K562 (cell line): ENCODE results near the gene KCTD16. TPM values are rescaled to one million over a fixed set of nuclear protein-coding genes. Genes with fewer than 3 reads are reported as not detected.

Experiments used
- ATAC-seq: fragments of 200-7000 bp; cut with Tn5 transposase; 3 replicates; pipeline ENCODE4 v1.9.1; 2020; ENCODE audit warnings: moderate library complexity
- BruUV-seq: library from RNA; stranded (reverse); fragments of 400-500 nt; replicated peaks from 2 replicates; lab custom pipeline; 2021; lab: Mats Ljungman, UMichigan
- CTCF ChIA-PET: fragments of 300-600 bp; formaldehyde crosslinking; extraction: SDS; loops from one replicate; lab custom pipeline; 2021; ENCODE audit warnings: low intra/inter-chr PET ratio; lab: Yijun Ruan, JAX
- POLR2A ChIA-PET: fragments of 300-600, 350-650 bp; sonication (Branson Sonifier 250); formaldehyde crosslinking; extraction: SDS; loops from one replicate; lab custom pipeline; 2021; ENCODE audit warnings: antibody characterized with exemption, inconsistent platforms; lab: Yijun Ruan, JAX
- DNase-seq, 4 experiments: peaks; one replicate each; pipeline versions ENCODE4 v3.0.0 to v3.0.0-alpha.2; 2011 to 2018; ENCODE audit warnings: low spot score in 3 of 4, mixed read lengths in 3 of 4; ENCODE audit errors: extremely low read depth in 1 of 4
- FAIRE-seq: peaks from 2 replicates; lab custom pipeline; 2011; peaks lifted over from hg19 to GRCh38; lab: Jason Lieb, UNC
- H2AFZ ChIP-seq: 2 replicates; pipeline ENCODE4 v1.6.0; 2011; ENCODE audit warnings: low read depth, low read length, control low read depth, inconsistent platforms
- H3K27ac ChIP-seq: fragments of 200-600 bp; 3 replicates; pipeline ENCODE4 v1.8.0; 2011; ENCODE audit warnings: low read depth, mild to moderate bottlenecking, control low read depth, inconsistent platforms, low read length, moderate library complexity, mixed read lengths; ENCODE audit errors: extremely low read depth
- H3K27me3 ChIP-seq, 2 experiments: fragments of 300-600 bp in 1 of 2; 2 replicates in 1 of 2; 3 replicates in 1 of 2; pipeline versions ENCODE4 v1.6.0 to v1.8.0; 2011; ENCODE audit warnings: inconsistent platforms in 2 of 2, low read length in 2 of 2, mild to moderate bottlenecking in 1 of 2, mixed read lengths in 1 of 2, moderate library complexity in 1 of 2; ENCODE audit not compliant: control insufficient read depth in 2 of 2, insufficient read depth in 2 of 2
- H3K36me3 ChIP-seq: fragments of 300-600 bp; 3 replicates; pipeline ENCODE4 v1.8.0; 2011; ENCODE audit warnings: mild to moderate bottlenecking, low read length, inconsistent platforms; ENCODE audit not compliant: control insufficient read depth, insufficient read depth
- H3K4me1 ChIP-seq, 2 experiments: fragments of 200-600 bp in 1 of 2; replicated peaks in 1 of 2; 2 replicates in 1 of 2; 3 replicates in 1 of 2; pipeline versions ENCODE4 v1.5.1 to v1.8.0; 2011; ENCODE audit warnings: inconsistent platforms in 2 of 2, low read length in 2 of 2, mild to moderate bottlenecking in 1 of 2, mixed read lengths in 1 of 2, moderate library complexity in 1 of 2; ENCODE audit not compliant: control insufficient read depth in 2 of 2, insufficient read depth in 2 of 2
- H3K4me2 ChIP-seq: 2 replicates; pipeline ENCODE4 v1.6.1; 2011; ENCODE audit warnings: low read length, control low read depth, inconsistent platforms, mixed read lengths; ENCODE audit not compliant: insufficient read depth
- H3K4me3 ChIP-seq: fragments of 200-600 bp; sonication (generic), shearing (Covaris generic); 2 replicates; pipeline ENCODE4 v1.5.1; 2016; ENCODE audit warnings: control low read depth, inconsistent platforms
- H3K79me2 ChIP-seq: fragments of 200-600 bp; 3 replicates; pipeline ENCODE4 v1.8.0; 2011; ENCODE audit warnings: low read length, inconsistent platforms; ENCODE audit not compliant: control insufficient read depth, insufficient read depth
- H3K9ac ChIP-seq, 2 experiments: 2 replicates each; pipeline versions ENCODE4 v1.6.0 to v1.6.1; 2011; ENCODE audit warnings: low read depth in 2 of 2, low read length in 2 of 2, control low read depth in 1 of 2, inconsistent platforms in 1 of 2, mild to moderate bottlenecking in 1 of 2, mixed read lengths in 1 of 2; ENCODE audit not compliant: insufficient read depth in 1 of 2
- H3K9me1 ChIP-seq: one replicate; pipeline ENCODE4 v1.6.0; 2011; ENCODE audit warnings: inconsistent platforms, mild to moderate bottlenecking, low read length, moderate library complexity; ENCODE audit not compliant: control insufficient read depth, insufficient read depth
- H3K9me3 ChIP-seq: replicated peaks from 2 replicates; pipeline ENCODE4 v1.5.1; 2011; ENCODE audit warnings: low read depth, low read length, inconsistent platforms; ENCODE audit not compliant: control insufficient read depth, insufficient read depth
- H4K20me1 ChIP-seq: replicated peaks from 2 replicates; pipeline ENCODE4 v1.6.1; 2011; ENCODE audit warnings: low read length, inconsistent platforms, mixed read lengths; ENCODE audit not compliant: control insufficient read depth, insufficient read depth
- ERF ChIP-seq: fragments of 450-650 bp; formaldehyde crosslinking; IDR thresholded peaks from 2 replicates; pipeline ENCODE4 v1.4.0; 2020; ENCODE audit warnings: mild to moderate bottlenecking, mixed read lengths
- JUN ChIP-seq, 2 experiments: sonication (generic) in 1 of 2; formaldehyde crosslinking in 1 of 2; IDR thresholded peaks; 2 replicates each; pipeline versions ENCODE4 v1.6.1 to v1.8.0; 2012 to 2022; ENCODE audit warnings: borderline replicate concordance in 2 of 2, mild to moderate bottlenecking in 2 of 2, improper control_type of control experiment in 1 of 2, low read depth in 1 of 2, low read length in 1 of 2, missing genetic modification reagents in 1 of 2
- NR2C2 ChIP-seq, 2 experiments: fragments of 200-800 bp in 1 of 2; sonication (Bioruptor generic) in 1 of 2; sonication (generic) in 1 of 2; formaldehyde crosslinking in 1 of 2; IDR thresholded peaks; 2 replicates each; pipeline versions ENCODE4 v1.6.1 to v1.8.0; 2016 to 2022; ENCODE audit warnings: mild to moderate bottlenecking in 1 of 2, missing compliant biosample characterization in 1 of 2, missing genetic modification characterization in 1 of 2, missing genetic modification reagents in 1 of 2
- PHF20 ChIP-seq: fragments of 450-650 bp; IDR thresholded peaks from 2 replicates; pipeline ENCODE4 v1.6.1; 2018; ENCODE audit not compliant: partially characterized antibody
- PRPF4 ChIP-seq: fragments of 200-400 bp; formaldehyde crosslinking; IDR thresholded peaks from one replicate; pipeline ENCODE4 v1.6.1; 2017; ENCODE audit warnings: low read length, low read depth, mild to moderate bottlenecking; ENCODE audit not compliant: insufficient read depth, poor library complexity, severe bottlenecking
- XRCC5 ChIP-seq: fragments of 200-400 bp; formaldehyde crosslinking; IDR thresholded peaks from 2 replicates; pipeline ENCODE4 v1.6.1; 2017; ENCODE audit warnings: low read depth, mild to moderate bottlenecking, low read length
- ZBTB8A ChIP-seq: fragments of 450-650 bp; IDR thresholded peaks from 2 replicates; pipeline ENCODE4 v1.6.1; 2018; ENCODE audit warnings: mild to moderate bottlenecking, moderate library complexity; ENCODE audit not compliant: partially characterized antibody
- ZNF444 ChIP-seq: fragments of 250-450 bp; sonication (Bioruptor Pico); IDR thresholded peaks from 2 replicates; pipeline ENCODE4 v1.4.0; 2020; ENCODE audit warnings: mild to moderate bottlenecking, moderate library complexity
- WGBS: fragments of 100-300 bp; shearing (Covaris generic); methylation state at CpG from one replicate; pipeline ENCODE4 v1.1.6; 2016; ENCODE audit warnings: low coverage, mixed read lengths; ENCODE audit not compliant: insufficient coverage; ENCODE audit errors: missing lambda C conversion rate; 5-methylcytosine and 5-hydroxymethylcytosine counted together
- in situ Hi-C: fragments of 300-500 bp; cut with MboI; formaldehyde crosslinking; loops from 4 replicates; pipeline ENCODE4 v1.15.0; 2018; ENCODE audit warnings: inconsistent platforms, mixed read lengths
- intact Hi-C: fragments of 100-400 bp; cut with micrococcal nuclease; formaldehyde crosslinking; loops from 2 replicates; pipeline ENCODE4 v1.14.2; 2022
- polyA plus RNA-seq, 8 experiments: library from polyadenylated mRNA; depleted of rRNA in 4 of 8; stranded (reverse) in 5 of 8; unstranded in 3 of 8; fragments of >200 nt; fragmentation: Nextera tagmentation in 2 of 8; fragmentation: Illumina TruSeq in 1 of 8; extraction: Ambion mirVana in 2 of 8; extraction: Trizol in 1 of 8; gene quantifications; 2 replicates each; pipeline versions ENCODE4 v1.2.1 to v1.2.3, GENCODE V29; 2011 to 2014; ENCODE audit warnings: inconsistent platforms in 1 of 8, missing spikeins in 1 of 8
- total RNA-seq, 7 experiments: library from RNA; depleted of rRNA in 6 of 7; stranded (reverse); fragments of >200 nt in 6 of 7; fragmentation: Illumina TruSeq in 2 of 7; extraction: Trizol in 2 of 7; gene quantifications; 2 replicates each; pipeline versions ENCODE4 v1.2.1 to v1.2.3, GENCODE V29; 2011 to 2021; ENCODE audit warnings: low replicate concordance in 1 of 7
- TF ChIP-seq, protein P1 (sequence below): sonication (generic); formaldehyde crosslinking; IDR thresholded peaks from 2 replicates; pipeline ENCODE4 v1.8.0; 2022; ENCODE audit warnings: mild to moderate bottlenecking, missing genetic modification reagents
- TF ChIP-seq, protein P2 (sequence below): sonication (generic); formaldehyde crosslinking; IDR thresholded peaks from 2 replicates; pipeline ENCODE4 v1.8.1; 2023; ENCODE audit warnings: mild to moderate bottlenecking, missing genetic modification reagents

KCTD16 gene
- total and polyA plus RNA-seq, 9 of the 15 experiments (the other 6 are each of a cell fraction or from before 2014, with no cell fraction given) = 0.04 TPM; not detected in 8

DNA sequence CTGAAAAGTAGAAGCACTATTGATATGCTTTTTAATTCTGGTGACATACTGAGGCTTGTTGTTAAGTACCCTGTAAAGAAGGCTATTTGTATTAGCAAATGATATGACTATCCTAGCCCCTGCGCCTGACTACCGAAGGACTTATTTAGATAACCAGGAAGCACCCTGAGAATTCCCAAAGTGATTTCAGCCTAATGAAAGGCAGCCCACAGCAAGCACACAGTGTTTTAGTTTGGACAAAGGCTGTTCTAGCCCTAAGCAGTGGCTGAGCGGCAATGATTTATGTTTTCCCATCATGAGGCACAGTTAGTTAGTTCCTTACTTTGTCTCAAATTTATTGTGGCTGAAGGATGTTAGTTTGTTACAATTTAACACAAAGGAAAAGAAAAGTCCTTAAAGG, 235.3 kb downstream of the KCTD16 start:
- WGBS = 0% methylated on average over 3 of the region's 3 CpGs
- no peak for DNase-seq
- in situ Hi-C loops = no loop called here

More for the DNA sequence above, 235.3 kb downstream of the KCTD16 start:
- ATAC-seq (no peak), FAIRE-seq (no peak)
- H3K9me1 ChIP-seq = no peaks in the 10 kb centered on the region
- H3K4me3 ChIP-seq = no peak overlapping the region
- TF ChIP-seq ZBTB8A = no peak
- TF ChIP-seq, protein P1, sequence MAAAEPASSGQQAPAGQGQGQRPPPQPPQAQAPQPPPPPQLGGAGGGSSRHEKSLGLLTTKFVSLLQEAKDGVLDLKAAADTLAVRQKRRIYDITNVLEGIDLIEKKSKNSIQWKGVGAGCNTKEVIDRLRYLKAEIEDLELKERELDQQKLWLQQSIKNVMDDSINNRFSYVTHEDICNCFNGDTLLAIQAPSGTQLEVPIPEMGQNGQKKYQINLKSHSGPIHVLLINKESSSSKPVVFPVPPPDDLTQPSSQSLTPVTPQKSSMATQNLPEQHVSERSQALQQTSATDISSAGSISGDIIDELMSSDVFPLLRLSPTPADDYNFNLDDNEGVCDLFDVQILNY (CRISPR knock-in tag) = no peak
- TF ChIP-seq ERF (CRISPR knock-in tag) = no peak
- TF ChIP-seq PHF20 = no peak
- TF ChIP-seq, protein P2, sequence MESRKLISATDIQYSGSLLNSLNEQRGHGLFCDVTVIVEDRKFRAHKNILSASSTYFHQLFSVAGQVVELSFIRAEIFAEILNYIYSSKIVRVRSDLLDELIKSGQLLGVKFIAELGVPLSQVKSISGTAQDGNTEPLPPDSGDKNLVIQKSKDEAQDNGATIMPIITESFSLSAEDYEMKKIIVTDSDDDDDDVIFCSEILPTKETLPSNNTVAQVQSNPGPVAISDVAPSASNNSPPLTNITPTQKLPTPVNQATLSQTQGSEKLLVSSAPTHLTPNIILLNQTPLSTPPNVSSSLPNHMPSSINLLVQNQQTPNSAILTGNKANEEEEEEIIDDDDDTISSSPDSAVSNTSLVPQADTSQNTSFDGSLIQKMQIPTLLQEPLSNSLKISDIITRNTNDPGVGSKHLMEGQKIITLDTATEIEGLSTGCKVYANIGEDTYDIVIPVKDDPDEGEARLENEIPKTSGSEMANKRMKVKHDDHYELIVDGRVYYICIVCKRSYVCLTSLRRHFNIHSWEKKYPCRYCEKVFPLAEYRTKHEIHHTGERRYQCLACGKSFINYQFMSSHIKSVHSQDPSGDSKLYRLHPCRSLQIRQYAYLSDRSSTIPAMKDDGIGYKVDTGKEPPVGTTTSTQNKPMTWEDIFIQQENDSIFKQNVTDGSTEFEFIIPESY = no peak
- no peak for TF ChIP-seq PRPF4
- no peak for TF ChIP-seq NR2C2 (CRISPR knock-in tag; IDR thresholded peaks at IDR 0.05)
- no peak for TF ChIP-seq NR2C2 (tag; IDR thresholded peaks at IDR 0.05)
- TF ChIP-seq XRCC5 = no peak
- TF ChIP-seq ZNF444 = no peak
- no peak for TF ChIP-seq JUN (IDR thresholded peaks at IDR 0.05; ENCODE audit: borderline replicate concordance, low read depth, low read length)
- TF ChIP-seq JUN (CRISPR knock-in tag; IDR thresholded peaks at IDR 0.05; ENCODE audit: borderline replicate concordance) = no peak
- no peaks in the 10 kb centered on the region for H4K20me1 ChIP-seq
- H3K79me2 ChIP-seq = no peaks in the 10 kb centered on the region
- intact Hi-C loops = no loop called here
- H3K4me1 ChIP-seq = no peaks in the 10 kb centered on the region
- no peak overlapping the region for H3K27ac ChIP-seq
- POLR2A ChIA-PET = no interaction called here
- no peak overlapping the region for H2AFZ ChIP-seq
- no peaks in the 10 kb centered on the region for H3K36me3 ChIP-seq
- no peak overlapping the region for H3K4me2 ChIP-seq
- H3K27me3 ChIP-seq = no peaks in the 10 kb centered on the region
- CTCF ChIA-PET = no interaction called here
- no peak overlapping the region for H3K9ac ChIP-seq
- BruUV-seq = no TSS peak
- no peaks in the 10 kb centered on the region for H3K9me3 ChIP-seq
